Stimulated activated CD4-positive, alpha-beta T cell treated with anti-CD3 and anti-CD28 coated beads, Interleukin-1b, Interleukin-23, amount 100 ng/mL, for 1 hour (primary cell): Measurements from ENCODE around the gene AMER3.
A peak's percentile ranks its signal among the peaks of the same experiment; 100 is the strongest.

ENCODE experiments used
- DNase-seq, 2 donors: peaks; one replicate each; pipeline ENCODE4 v3.0.0-alpha.2; 2020; ENCODE audit warnings: low read depth in 2 of 2

Gene AMER3

DNA sequence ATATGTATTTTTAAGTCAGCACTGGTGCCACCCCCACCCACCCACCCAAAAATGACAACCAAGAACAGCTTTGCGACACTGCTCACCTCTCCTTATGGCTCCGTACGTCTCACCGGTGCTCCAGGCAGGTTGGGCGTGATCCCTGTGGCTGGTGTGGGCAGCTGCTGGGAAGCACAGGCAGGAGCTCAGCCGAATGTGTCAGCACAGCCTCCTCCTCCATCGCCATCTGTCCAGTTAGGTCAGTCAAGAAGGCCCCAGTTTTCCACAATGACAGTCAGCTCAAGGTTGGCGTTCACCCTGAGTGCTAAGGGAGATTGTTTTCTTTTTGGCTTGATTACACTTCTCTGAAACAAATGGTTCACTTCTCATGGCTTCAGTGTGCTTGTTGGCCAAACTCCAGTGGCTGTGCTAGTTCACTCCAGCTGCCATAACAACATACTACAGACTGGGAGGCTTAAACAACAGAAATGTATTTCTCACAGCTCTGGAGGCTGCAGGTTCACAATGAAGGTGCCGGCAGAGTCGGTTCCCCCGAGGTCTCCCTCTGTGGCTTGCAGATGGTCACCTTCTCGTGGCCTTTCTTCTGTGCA lies 30.2 kb downstream of the AMER3 start:
- no peak for DNase-seq

DNA sequence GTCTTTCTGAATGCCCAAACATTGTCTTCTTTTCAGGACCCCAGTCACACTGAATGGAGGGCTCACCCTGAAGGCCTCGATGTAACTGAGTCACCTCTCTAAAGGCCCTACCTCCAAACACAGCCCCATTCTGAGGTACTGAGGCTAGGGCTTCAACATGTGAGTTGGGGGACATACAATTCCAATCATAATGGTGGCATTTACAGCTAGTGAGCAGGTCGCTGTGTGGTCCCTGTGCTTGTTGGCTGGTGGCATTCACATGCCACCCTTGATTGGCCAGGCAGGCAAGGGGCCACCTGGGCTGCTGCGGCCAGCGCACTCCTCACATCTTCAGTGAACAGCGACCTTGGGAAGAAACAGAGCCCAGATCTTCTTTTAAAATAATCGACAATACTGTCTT lies 30.7 kb downstream of the AMER3 start:
- no peak for DNase-seq

GRCh38 chr2:130787841-130788240 lies 32.5 kb downstream of the AMER3 start:
- no peak for DNase-seq

DNA sequence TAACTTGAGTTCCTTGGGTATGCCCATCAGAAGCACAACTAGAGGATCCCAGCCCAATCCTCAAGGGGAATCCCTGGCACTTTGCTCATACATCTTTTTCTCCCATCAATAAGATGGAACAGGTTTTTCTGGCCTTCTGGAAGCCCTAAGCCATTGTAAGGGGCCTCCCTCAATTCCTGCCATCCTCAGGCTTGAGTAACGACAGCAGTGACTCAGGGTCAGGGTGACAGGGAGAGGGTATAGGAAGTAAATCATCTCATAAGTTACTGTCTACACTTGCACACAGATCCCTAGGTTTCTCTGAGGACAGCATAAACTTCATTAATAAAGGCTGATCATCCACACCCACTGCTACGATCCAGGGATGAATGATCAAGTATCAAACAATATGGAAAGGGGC lies 35.0 kb downstream of the AMER3 start:
- DNase-seq: no peak

GRCh38 chr2:130790804-130791616 lies 35.7 kb downstream of the AMER3 start:
- DNase-seq: no peak

- no peak for DNase-seq
Observed at GRCh38 chr2:130791617-130791939, 36.2 kb downstream of the AMER3 start.

DNA sequence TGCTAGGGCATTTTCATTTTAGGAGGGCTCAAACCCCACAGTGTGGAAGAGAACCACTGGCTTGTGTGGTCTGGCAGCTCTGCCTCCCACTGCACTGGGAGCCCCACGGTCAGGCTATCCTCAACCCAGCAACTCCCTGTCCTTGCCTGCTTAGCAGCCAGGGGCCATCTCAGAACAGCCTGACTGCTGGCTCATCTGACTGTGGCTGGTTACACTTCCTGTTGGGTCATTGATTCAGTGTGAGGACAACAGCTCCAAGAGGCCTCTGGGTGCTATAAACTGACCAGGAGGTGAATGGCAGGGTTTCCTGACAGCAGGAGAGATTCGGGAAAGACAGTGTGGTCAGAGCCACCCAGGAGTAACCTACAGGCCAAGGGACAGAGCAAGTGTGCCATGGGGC lies 40.1 kb downstream of the AMER3 start:
- DNase-seq: no peak

- no peak for DNase-seq
Observed at GRCh38 chr2:130796290-130796689, 41.0 kb downstream of the AMER3 start.

DNA sequence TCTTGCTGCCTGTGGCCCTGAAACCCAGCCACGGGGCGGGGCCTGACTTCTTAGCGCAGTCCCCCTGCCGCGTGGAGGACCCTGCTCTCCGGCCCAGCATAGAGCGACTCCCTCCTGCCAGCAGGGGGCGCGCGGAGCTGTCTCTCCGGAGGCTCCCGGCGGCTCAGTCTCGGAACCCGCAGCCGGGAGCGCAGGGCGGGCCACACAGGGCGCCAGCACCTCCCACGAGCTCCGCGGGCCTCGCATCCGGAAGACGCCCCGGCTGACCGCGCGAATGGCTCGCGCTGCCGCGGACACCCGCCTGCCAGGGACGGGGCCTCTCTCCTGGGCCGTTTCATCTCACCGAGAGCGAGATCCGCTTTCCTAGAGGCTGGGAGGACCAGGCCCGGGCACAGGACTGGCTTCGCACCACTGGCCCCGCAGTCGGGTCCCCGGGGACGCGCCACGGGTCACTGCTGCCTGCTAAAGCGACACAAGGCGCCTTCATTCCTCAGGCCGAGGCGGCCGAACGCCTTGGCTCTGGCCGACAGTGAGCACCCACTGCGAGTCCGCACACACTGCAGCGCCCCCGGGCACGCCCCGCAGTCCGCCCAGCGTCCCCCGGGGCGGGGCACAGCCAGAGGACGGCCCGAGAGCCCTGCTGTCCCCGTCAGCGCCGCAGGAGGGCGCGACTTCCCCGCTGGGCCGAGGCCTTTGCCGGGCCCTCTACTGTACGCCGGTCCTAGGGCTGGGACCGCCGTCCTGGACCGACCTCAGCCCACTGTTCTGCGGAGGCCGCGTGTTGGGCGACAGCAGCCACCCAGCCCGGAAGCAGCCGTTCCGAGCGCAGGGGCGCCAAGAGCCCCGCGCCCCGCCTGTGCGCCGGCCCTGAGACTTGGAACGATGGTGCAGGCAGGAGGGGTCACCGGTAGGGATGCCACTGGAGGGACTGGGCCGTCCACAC lies 42.4 kb downstream of the AMER3 start:
- peak; percentile 88 to 92 for DNase-seq

DNA sequence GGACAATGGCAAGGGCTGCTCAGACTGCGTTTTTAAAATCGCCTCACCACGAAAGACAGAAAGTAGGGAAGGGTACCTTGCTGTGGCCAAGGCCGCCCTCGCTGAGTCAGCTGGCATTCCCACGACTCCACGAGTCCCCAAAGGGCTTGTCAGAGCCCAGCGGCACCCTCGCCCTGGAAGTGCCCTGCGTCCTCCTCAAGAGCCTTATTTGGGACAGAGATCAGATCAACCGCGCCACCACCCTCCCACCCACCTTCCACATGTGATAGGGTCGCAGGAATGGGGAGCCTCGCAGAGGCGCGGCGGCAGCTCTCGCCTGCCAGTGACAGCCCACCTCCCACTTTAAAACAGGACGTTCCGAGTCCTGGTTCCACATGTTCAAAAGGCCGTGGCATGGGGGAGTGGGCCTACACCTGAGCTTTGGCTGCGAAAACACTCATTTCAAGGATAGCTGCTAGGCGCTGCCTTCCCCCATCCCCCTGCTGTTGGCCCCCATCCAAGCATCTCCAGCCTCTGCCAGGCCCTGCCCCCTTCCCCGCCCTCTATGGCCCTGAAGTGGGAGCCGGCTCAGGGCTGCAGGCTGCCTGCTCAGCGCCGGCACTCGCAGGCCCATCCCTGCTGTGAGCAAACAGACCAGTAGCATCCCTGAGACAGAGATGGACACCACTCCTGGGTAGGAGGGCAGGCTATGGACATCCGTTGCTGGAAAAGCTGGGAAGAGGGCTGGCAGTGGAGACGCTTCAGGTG lies 43.3 kb downstream of the AMER3 start:
- DNase-seq: no peak

DNA sequence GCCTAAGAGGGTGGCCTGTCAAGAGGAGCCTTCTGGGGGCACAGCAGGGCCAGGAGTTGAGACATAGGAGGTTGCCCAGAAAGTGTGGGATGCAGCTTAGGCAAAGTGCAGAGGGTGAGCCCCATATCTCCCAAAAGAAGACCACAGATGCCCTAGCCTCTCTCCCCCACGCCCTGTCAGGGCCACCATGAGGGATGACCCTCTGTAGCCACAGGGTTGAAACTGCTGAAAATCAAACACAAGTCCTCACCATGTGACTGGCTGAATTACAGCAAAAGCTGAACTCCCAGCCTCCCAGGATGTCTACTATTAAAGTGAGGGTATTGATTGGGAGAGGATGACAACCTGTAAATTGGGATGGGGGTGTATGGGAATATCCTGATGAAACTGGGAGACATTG lies 44.0 kb downstream of the AMER3 start:
- no peak for DNase-seq

DNA sequence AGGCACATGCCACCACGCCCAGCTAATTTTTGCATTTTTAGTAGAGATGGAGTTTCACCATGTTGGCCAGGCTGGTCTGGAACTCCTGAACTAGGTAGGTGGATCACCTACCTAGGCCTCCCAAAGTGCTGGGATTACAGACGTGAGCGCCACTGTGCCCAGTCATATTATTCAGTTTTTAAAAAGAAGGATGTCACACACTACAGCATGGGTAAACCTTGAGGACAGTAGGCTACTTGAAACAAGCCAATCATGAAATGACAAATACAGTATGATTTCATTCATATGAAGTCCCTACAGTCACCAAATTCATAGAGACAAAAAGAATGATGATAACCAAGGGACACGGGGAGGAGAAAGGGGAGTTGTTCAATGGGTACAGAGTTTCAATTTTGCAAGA lies 50.3 kb downstream of the AMER3 start:
- DNase-seq: no peak

GRCh38 chr2:130806370-130806769 lies 51.0 kb downstream of the AMER3 start:
- DNase-seq: no peak

- no peak for DNase-seq
Observed at GRCh38 chr2:130807659-130808385, 52.5 kb downstream of the AMER3 start.

DNA sequence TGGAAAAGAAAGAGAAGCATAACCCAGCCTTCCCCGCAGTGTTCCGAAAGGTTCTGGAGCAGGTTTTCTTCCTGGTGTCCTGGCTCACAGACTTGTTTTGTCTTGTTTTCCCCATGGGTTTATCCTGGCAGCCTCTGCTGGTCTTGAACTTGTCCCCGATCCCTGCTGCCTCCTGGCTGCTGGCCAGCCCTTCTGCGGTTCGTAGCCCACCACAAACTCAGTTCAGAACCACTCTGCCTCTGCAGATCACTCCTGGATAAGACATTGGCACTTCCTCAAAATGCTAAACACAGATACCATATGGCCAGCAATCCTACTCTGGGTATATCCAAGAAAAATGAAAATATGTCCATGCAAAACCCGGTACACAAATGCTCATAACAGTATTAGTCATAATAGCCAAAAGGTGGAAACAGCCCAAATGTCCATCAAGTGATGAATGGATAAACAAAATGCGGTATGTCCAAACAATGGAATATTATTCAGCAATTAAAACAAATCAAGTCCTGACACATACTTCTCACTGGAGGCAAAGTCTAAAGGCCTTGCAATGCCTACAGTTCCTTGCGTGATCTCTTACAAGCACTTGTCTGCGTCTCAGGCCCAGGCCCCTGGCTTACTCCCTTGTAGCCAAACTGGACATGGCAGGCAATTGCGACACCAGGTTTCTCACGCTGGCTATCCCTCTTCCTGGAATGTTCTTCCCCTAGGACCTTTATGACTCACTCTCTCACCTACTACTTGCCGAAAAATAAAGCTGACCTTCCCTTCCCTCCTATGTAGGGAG lies 53.3 kb downstream of the AMER3 start:
- DNase-seq: no peak

DNA sequence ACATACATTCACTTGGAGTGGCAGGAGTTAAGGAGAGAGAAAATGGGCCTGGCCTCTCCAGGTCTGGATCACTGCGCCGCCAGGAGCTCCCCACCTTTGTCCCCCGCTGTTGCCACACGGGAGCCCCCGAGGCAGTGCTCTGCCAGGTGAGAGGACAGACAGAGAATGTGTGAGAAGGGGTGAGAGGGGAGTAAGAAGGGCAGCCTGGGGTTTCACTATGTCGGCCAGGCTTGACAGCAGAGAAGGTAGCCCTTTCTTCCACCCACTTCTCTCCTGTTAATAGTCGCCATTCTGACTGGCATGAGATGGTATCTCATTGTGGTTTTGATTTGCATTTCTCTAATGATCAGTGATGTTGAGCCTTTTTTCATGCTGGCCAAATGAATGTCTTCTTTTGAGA lies 55.1 kb downstream of the AMER3 start:
- no peak for DNase-seq

- DNase-seq: no peak
Observed at GRCh38 chr2:130813722-130814121, 58.4 kb downstream of the AMER3 start.

- no peak for DNase-seq
Observed at GRCh38 chr2:130814931-130815680, 59.8 kb downstream of the AMER3 start.
